Right lobe of liver (tissue), 4 donors: Measurements from ENCODE around the gene SLC39A1.
"Not testable (repeated sequence)": the region's sequence is repeated elsewhere in the genome, so short reads cannot be mapped to it uniquely, and the experiment has no call there.

Experiments used
- CTCF ChIP-seq, 4 donors: fragments of 200-600 bp in 3 of 4; fragments of 450-650 bp in 1 of 4; IDR thresholded peaks; one replicate each; pipeline versions ENCODE4 v1.5.1 to v1.8.0; 2016 to 2022; ENCODE audit warnings: antibody characterized with exemption in 4 of 4, mild to moderate bottlenecking in 2 of 4
- POLR2A ChIP-seq: fragments of 450-650 bp; IDR thresholded peaks from one replicate; pipeline ENCODE4 v1.6.1; 2017; ENCODE audit warnings: antibody characterized with exemption, mild to moderate bottlenecking
- donor health status: DM: no; HTN: no; CAD: no.
- donor health status: DM: no; HTN: no; CAD: no.
- donor health status: DM: no; HTN: yes; CAD: no.

- TF ChIP-seq CTCF (IDR thresholded peaks at IDR 0.05); POLR2A: not testable (repeated sequence)
These were observed 49.2 kb upstream of the SLC39A1 start for GRCh38 chr1:154012543-154012942.
